NCI-H1417 (cell line): ENCODE data around the gene LRFN4.
"Not testable (repeated sequence)": the region's sequence is repeated elsewhere in the genome, so short reads cannot be mapped to it uniquely, and the experiment has no call there.

Source experiments
- DNase-seq, 3 experiments: peaks; one replicate each; lab custom pipeline; 2025; lab: John Stamatoyannopoulos, UW

Gene LRFN4

DNA sequence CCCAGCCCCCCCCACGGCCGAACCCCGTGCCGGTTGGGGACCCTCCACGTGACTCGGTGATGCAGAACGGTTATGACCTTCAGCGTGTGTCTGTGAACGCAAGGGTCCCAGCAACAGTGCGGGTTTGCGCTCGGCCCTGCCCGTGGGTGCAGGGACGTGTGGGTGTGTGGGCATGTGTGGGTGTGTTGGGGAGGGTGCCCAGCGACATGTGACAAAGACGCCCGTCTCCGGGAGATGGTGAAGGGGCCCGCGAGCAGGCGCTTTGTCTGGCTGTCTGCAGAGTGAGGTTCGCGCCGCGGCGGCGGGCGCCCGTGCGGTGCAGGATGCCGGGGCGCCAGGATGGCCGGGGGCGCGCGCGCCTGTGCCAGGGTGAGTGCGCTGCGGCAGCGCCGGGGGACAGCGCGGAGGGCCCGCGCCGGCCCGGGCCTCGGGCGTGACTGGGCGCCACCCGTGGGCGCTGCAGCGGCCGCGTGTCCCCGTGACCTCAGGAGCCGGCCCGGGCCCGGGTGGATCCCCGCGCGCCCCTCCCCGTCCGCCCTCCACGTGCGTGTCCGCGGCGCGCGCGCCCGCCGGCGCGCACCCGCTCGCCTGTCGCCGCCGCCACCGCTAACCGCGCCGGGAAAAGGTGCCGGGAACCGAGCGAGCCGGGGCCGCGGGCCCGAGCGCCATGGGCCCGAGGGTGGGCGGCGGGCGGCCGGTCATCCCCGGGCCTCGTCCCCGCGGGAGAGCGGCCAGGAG lies at the start of gene LRFN4:
TSS of gene LRFN4 (plus strand) at position 569 of the 738 bp plus-strand sequence. CDS start 681 bp downstream, outside the sequence.
- peak in 2 of 3 experiments; percentile 51 to 93 for DNase-seq

DNA sequence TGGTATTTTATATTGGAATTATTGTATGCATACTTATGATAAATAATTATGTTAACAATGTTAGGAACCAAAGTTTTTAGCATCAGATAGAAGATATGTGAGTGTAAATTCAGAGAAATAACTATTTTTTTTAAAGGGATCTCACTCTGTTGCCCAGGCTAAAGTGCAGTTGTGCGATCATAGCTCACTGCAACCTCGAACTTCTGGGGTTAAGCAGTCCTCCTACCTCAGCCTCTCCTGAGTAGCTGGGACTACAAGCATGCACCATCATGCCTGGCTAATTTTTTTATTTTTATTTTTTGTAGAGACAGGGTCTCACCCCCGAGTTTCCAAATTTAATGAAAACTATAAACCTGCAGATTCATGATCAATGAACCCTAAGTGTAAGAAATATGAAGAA lies 47.3 kb upstream of the LRFN4 start:
- no peak for DNase-seq

DNA sequence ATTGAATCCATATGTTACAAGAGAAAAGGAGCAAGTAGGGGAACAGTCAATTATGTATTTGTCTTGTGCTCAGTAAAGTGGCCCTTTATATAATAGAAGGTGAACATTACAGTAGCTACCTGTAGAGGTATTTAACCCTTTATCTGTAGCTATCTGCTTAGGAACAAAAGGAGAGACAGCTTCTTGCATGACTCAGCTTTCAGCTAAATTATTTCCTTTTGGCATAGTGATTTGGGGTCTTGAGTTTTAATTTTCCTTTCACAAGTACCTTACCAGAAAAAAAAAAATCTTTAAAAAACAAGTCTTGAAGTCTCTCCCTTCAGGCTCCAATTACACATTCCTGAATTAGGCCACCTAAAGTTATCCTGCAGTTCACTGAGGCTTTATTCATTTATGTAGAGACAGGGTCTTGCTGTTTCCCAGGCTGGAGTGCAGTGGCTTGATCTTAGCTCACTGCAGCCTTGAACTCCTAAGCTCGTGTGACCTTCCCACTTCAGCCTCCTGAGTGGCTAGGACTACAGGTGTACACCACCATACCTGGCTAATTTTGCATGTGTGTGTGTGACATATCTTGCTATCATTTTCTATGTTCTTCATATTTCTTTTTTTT lies 46.2 kb upstream of the LRFN4 start:
- no peak for DNase-seq

DNA sequence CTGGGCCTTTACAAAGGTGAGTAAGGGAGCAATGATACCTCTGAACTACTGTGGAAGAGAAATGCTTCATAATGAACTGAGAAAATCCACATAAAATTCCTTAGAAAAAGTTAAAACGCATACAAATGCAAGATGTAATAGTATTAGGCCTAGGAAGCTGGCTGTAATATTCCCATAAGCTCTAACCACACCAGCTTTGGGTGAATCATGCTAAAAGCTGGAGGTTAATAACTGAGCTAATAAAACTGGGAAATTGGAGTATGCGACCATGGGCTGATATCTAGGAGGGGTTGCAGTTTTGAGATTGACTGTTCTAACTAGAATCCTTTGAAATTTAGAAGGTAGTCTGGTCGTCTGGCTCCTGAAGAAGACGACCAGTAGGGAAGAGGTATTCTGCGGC lies 42.2 kb upstream of the LRFN4 start:
- DNase-seq: no peak

DNA sequence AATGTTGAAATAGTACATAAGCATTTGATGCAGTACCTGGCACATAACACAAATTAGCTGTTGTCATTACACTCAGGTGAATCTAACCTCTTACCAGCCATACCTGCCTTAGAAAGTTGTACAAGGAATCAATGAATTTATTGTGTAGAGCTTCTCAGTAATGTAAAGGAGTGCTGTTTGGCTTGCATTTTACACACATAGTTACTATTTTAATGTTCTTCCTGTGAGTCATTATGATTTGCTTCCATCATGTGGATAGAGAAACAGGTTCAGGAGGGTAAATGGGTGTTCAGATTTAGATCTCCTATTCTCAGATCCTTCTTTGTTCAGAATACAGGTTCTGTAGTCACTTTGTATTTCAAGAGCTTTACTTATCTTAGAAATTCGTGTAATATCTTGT lies 41.2 kb upstream of the LRFN4 start:
- no peak for DNase-seq

DNA sequence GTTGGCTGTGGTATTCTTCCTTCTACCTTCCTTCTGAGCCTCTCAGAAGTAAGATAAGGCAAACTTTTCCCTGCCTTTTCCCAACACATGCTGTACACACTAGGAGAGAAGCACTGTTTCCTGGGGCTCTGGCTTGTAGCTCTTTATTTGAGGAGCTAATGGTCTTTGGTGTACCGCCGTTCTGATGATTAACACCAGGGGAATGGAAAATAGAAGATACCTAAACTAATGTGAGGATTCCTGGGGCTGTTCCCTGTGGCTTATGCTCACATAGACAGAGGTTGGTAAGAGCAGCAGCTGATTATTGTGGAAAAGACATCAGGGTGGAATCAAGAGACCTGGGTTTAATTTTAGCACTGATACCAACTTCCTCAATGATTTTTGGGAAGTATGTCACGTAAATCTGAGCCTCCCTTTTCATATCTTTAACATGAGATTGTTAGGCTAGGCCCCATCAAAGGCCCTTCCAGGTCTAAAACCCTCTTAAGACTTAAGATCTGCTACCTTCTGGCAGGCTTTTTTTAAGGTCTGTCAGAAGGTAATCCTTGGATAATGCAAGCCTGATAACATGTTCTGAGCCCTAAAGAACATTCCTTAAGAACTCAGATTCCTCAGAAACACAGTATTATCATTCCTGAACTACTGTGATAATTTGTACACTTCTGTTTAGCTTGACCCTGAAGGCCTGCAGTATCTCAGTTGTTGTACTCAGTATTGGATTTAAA lies 38.5 kb upstream of the LRFN4 start:
- DNase-seq: no peak

DNA sequence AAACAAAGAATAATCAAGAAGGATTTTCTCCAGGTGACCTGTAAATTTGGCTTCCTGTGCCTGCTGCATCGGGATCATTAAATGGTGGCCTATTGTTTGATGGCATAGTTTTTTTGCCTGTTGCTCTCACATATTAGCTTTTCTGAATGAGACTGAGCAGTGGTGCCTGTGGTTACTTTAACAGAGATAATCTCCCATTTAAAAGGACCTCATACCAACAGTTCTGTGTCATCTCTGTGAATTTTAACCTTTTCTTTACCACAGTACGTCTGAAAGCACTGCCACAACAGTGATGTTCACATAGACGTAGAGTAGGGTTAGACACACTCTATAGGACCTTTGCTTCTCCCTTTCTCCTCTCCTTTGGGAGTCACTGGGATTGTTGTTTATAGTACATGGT lies 36.5 kb upstream of the LRFN4 start:
- DNase-seq: no peak

DNA sequence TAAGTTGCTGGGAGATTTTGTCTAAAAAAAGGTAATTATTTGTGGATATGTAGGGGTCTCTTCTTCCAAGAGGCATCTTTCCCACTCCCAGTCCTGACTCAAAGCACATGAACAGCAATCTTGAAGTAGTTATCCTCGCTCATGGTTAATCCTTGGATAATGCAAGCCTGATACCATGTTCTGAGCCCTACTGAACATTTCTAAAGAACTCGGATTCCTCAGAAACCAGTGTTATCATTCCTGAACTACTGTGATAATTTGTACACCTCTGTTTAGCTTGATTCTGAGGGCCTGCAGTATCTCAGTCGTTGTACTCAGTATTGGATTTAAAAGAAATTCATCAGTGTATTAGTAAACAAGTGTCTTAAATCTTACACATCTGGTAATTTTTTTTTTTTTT lies 36.0 kb upstream of the LRFN4 start:
- no peak for DNase-seq

DNA sequence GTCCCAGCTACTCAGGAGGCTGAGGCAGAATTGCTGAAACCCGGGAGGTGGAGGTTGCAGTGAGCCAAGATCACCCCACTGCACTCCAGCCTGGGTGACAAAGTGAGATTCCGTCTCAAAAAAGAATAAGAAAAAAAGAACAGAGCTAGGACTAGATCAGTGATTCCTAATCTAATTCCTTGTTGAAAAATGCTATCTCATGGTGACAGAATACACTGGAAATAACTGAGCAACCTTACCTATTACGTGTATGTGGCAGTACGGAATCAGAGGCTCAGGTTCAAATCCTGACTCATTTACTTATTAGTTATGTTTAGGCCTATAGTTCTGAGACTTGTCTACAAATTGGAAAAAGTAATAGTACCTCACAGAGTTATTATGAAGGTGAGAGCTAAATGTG lies 33.2 kb upstream of the LRFN4 start:
- no peak for DNase-seq

DNA sequence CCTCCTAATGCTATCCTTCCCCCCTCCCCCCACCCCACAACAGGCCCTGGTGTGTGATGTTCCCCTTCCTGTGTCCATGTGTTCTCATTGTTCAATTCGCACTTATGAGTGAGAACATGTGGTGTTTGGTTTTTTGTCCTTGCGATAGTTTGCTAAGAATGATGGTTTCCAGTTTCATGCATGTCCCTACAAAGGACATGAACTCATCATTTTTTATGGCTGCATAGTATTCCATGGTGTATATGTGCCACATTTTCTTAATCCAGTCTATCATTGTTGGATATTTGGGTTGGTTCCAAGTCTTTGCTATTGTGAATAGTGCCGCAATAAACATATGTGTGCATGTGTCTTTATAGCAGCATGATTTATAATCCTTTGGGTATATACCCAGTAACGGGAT lies 32.3 kb upstream of the LRFN4 start:
- not testable (repeated sequence) for DNase-seq

DNA sequence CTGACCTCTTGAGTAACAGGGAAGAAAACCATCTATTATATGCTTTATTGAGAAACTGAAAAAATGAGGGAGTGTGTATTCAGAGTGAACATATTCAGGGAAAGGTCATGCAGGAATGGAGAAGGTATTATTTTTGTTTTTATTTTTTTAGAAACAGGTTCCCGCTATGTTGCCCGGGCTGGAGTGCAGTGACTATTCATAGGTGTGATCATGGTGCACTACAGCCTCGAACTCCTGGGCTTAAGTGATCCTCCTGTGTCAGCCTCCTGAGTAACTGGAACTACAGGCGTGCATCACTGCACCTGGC lies 22.4 kb upstream of the LRFN4 start:
- no peak for DNase-seq

DNA sequence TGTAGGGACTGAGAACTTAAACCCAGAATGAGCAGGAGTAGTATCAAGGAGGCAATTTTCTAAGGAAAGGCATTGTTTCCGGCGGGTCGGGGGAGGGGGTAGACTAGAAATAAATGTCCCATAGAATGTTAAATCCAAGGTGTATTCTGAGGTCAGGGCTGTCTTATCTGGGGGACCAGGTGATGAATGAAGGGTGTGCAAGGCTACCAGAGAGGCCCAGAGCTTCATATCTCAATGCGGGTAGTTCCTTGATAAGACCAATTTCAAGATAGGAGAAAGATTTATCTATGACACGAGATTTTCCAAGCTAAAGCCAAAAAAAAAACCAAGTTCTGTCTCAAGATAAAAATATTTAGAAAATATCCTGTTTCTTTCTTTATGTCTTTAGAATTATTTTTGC lies 21.9 kb upstream of the LRFN4 start:
- DNase-seq: no peak

DNA sequence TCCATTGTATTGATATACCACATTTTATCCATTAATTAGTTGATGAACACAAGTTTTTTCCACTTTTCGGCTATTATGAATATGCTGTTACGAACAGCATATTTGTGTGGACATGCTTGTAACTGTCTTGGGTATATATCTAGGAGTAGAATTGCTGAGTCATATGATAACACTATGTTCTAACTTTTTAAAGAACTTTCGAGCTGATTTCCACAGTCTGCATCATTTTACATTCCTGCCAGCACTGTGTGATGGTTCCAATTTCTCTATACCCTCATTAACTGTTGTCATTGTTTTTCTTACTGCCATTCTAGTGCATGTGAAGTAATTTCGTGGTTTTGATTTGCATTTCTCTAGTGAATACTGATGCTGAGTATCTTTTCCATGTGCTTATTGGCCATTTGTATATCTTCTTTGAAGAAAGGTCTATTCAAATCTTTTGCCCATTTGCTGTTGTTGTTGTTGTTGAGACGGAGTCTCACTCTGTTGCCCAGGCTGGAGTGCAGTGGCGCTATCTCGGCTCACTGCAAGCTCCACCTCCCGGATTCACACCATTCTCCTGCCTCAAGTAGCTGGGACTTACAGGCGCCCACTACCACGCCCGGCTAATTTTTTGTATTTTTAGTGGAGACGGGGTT lies 21.0 kb upstream of the LRFN4 start:
- no peak for DNase-seq

DNA sequence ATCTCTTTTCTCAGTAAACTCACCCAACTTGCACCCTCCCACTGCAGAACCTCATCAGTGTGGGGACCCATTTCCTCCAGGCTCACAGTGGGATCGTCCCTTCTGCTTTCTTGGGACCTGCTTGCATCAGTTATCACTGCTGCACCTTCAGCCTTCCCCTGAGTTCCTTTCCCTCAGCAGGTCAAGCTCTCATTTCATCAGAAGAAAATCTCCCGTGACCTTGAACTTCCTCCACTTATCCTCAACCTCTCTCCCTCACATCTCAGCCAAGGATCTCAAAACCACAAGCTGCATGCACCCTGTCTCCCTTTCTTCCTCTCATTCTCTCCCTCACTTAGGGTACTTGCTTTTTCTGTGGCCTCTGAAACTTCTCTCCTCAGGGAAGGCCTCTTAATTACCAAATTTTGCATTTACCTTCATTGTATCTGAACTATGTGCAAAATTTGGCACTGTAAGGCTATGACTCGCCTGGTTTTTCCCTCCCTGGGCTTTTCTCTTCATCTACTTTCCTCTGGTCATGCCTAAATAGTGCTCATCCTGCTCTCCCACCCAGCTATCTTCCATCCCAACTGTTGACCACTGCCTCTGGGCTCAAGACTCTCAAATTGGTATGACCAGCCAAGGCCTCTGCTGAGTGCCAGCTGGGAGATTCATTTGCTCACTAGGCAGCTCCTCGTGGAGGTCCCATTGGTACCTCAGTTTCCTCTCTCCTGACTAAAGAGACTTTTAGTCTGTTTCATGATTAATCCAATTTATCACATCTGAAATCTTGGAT lies 16.4 kb upstream of the LRFN4 start:
- DNase-seq: no peak

DNA sequence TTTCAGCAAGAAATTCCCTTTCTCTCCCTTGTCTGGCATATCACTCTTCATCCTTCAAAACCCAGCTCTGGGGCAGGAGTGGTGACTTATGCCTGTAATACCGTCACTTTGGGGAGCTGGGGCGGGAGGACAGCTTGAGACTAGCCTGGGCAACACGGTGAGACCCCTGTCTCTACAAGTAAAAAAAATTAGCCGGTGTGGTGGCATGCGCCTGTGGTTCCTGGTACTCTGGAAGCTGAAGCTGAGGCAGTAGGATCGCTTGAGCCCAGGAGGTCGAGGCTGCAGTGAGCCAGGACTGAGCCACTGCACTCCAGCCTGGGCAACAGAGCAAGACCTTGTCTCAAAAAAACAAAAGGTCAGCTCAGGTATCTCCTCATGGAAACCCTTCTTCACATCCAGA lies 15.0 kb upstream of the LRFN4 start:
- no peak for DNase-seq

DNA sequence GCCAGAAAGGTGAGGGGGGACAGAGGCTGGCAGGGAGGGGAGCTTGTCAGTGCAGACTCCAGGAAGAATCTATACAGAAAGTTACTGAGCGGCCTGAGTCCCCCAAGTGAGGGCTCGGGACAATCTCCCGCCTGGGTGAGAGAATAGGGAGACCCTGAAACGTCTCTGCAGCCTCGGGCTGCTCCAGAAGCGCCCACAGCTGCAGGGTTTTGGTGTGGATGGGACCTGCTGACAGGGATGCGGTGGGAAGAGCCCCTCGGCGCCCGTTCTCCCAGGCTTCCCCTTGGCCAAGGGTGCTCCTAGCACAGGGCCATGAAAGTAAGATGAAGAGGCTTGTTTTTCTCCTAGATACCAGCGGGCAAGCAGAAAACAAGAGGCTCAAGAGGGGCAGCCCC lies 14.4 kb upstream of the LRFN4 start:
- DNase-seq: peak in 1 of 3 experiments; percentile 58

DNA sequence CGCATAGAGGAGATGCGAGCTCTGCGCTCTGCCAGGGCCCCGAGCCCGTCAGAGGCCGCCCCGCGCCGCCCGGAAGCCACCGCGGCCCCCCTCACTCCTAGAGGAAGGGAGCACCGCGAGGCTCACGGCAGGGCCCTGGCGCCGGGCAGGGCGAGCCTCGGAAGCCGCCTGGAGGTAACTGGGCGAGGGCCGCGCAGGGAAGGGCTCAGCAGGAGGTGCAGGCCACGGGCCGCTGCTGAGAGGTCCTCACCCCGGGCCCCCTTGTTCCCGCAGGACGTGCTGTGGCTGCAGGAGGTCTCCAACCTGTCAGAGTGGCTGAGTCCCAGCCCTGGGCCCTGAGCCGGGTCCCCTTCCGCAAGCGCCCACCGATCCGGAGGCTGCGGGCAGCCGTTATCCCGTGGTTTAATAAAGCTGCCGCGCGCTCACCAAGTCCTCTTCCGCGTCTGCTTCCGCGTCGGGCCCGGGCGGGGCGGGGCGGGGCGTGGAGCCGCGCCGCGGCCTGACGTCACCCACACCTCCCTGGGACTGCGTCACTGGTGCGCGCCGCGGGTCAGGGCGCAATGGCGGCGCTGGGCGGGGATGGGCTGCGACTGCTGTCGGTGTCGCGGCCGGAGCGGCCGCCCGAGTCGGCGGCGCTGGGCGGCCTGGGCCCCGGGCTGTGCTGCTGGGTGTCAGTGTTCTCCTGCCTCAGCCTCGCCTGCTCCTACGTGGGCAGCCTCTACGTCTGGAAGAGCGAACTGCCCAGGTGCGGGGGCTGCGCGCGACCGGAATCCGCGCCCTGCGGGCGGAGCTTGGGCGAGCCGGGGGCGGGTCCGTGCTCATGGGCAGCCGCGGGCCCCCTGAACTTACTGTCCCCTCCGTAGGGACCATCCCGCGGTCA lies 13.7 kb upstream of the LRFN4 start, which contains the start of gene RCE1:
TSS of gene RCE1 (plus strand) at position 546 of the 880 bp plus-strand sequence. CDS start at position 561, 15 bp downstream.
- peak; percentile 92 to 96 (median 96) for DNase-seq

DNA sequence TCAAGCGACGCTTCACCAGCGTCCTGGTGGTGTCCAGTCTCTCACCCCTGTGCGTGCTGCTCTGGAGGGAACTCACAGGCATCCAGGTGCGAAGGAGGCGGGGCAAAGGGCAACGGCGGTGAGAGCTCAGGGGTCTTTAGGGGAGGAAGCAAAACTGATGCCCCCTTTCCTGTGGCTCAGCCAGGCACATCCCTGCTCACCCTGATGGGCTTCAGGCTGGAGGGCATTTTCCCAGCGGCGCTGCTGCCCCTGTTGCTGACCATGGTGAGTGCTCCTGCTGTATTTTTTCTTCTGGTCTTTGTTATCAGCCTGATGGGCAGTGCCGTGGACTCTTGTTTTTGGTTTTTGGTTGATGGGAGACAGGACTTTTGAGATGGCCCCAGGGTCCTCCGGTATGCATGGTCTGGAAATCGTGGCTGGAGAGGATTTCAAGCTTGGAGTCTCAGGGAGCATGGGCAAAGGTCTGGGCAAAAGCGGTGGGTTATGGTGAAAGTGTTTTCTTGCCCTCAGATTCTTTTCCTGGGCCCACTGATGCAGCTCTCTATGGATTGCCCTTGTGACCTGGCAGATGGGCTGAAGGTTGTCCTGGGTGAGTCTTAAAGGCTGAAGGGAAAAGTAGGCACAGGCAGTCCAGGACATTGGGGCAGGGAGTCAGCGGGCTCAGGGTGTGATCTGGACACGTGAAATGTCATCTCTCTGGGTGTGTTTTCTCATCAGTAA lies 12.9 kb upstream of the LRFN4 start:
- peak in 1 of 3 experiments; percentile 51 for DNase-seq

DNA sequence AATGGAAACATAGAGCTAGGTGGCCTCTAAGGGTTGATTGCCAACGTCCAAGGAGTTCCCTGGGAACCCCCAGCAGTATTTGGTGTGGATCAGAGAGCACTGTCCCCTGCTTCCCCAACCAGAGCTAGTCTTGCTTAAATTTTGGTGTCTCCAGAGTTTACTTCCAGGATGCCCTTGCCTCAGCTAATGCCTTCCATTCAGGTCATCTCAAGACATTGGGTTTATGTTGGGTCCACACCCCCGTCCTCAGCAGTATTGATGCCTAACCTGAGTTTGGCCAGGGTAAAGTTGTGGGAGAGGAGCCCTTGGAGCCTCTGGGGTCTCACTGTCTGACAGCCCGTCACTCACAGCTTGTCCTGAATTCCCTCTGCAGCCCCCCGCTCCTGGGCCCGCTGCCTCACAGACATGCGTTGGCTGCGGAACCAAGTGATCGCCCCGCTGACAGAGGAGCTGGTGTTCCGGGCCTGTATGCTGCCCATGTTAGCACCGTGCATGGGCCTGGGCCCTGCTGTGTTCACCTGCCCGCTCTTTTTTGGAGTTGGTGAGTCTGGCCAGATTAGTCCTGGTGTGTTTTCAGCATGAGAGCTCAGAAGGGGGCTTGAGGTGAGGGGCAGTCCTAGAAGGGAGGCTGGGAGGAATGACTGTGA lies 12.2 kb upstream of the LRFN4 start:
- no peak for DNase-seq
